Endothelial cell of umbilical vein (primary cell): ENCODE results near the gene WIPF3. TPM values are rescaled to one million over a fixed set of nuclear protein-coding genes. Genes with fewer than 3 reads are reported as not detected.

Experiments
- BruUV-seq: library from RNA; stranded (reverse); fragments of 400-500 nt; replicated peaks from 2 replicates; lab custom pipeline; 2021; lab: Mats Ljungman, UMichigan
- CTCF ChIA-PET: fragments of 300-600, 350-600 bp; sonication (Branson Sonifier 250); formaldehyde crosslinking; loops from one replicate; lab custom pipeline; 2021; ENCODE audit warnings: antibody characterized with exemption, inconsistent platforms; lab: Charles Lee
- POLR2A ChIA-PET: fragments of 300-600, 350-600 bp; sonication (Branson Sonifier 250); formaldehyde crosslinking; loops from one replicate; lab custom pipeline; 2021; ENCODE audit warnings: antibody characterized with exemption, inconsistent platforms; lab: Charles Lee
- DNase-seq: peaks from one replicate; pipeline ENCODE4 v3.0.0-alpha.2; 2011; ENCODE audit warnings: low read depth, low spot score
- FAIRE-seq: peaks from 2 replicates; lab custom pipeline; 2011; peaks lifted over from hg19 to GRCh38; lab: Jason Lieb, UNC
- H2AFZ ChIP-seq: 2 replicates; pipeline ENCODE4 v1.6.0; 2012; ENCODE audit warnings: low read depth, low read length, control low read depth, inconsistent platforms
- H3K27ac ChIP-seq: 2 replicates; pipeline ENCODE4 v1.5.1; 2011; ENCODE audit warnings: low read depth, mild to moderate bottlenecking, control low read depth, low read length, moderate library complexity; ENCODE audit not compliant: insufficient read depth
- H3K27me3 ChIP-seq, 2 experiments: 2 replicates each; pipeline versions ENCODE4 v1.6.0 to v1.6.1; 2011; ENCODE audit warnings: low read length in 2 of 2, mixed read lengths in 1 of 2; ENCODE audit not compliant: control insufficient read depth in 2 of 2, insufficient read depth in 2 of 2
- H3K36me3 ChIP-seq, 2 experiments: 2 replicates in 1 of 2; 3 replicates in 1 of 2; pipeline ENCODE4 v1.5.1; 2011; ENCODE audit warnings: low read length in 2 of 2, mild to moderate bottlenecking in 1 of 2, moderate library complexity in 1 of 2; ENCODE audit not compliant: control insufficient read depth in 2 of 2, insufficient read depth in 2 of 2; ENCODE audit errors: extremely low read depth in 1 of 2
- H3K4me1 ChIP-seq: 3 replicates; pipeline ENCODE4 v1.5.1; 2011; ENCODE audit warnings: mild to moderate bottlenecking, low read length; ENCODE audit not compliant: control insufficient read depth, insufficient read depth; ENCODE audit errors: extremely low read depth
- H3K4me2 ChIP-seq: 2 replicates; pipeline ENCODE4 v1.6.1; 2011; ENCODE audit warnings: low read length, control low read depth, mixed read lengths; ENCODE audit not compliant: insufficient read depth
- H3K4me3 ChIP-seq, 3 experiments: fragments of 200-600 bp in 1 of 3; sonication (generic), shearing (Covaris generic) in 1 of 3; replicated peaks in 1 of 3; 2 replicates each; pipeline ENCODE4 v1.5.1; 2011 to 2016; ENCODE audit warnings: control low read depth in 3 of 3, low read length in 3 of 3, mild to moderate bottlenecking in 2 of 3, inconsistent platforms in 1 of 3, low read depth in 1 of 3, moderate library complexity in 1 of 3; ENCODE audit not compliant: insufficient read depth in 1 of 3
- H3K79me2 ChIP-seq: 2 replicates; pipeline ENCODE4 v1.6.0; 2012; ENCODE audit warnings: low read length, inconsistent platforms; ENCODE audit not compliant: control insufficient read depth, insufficient read depth
- H3K9ac ChIP-seq: replicated peaks from 2 replicates; pipeline ENCODE3; 2011; ENCODE audit warnings: low read length, control low read depth; ENCODE audit not compliant: insufficient read depth; ENCODE audit errors: extremely low read depth
- H3K9me1 ChIP-seq: replicated peaks from 3 replicates; pipeline ENCODE4 v1.6.0; 2011; ENCODE audit warnings: mild to moderate bottlenecking, low read length; ENCODE audit not compliant: control insufficient read depth, insufficient read depth; ENCODE audit errors: extremely low read depth
- H3K9me3 ChIP-seq: replicated peaks from 2 replicates; pipeline ENCODE4 v1.5.1; 2012; ENCODE audit warnings: low read length, inconsistent platforms; ENCODE audit not compliant: control insufficient read depth, insufficient read depth
- H4K20me1 ChIP-seq: replicated peaks from 2 replicates; pipeline ENCODE3; 2011; ENCODE audit warnings: mild to moderate bottlenecking, low read length; ENCODE audit not compliant: control insufficient read depth, insufficient read depth; ENCODE audit errors: extremely low read depth
- CTCF ChIP-seq, 2 donors: IDR thresholded peaks; 1 replicate in 1 of 2; 2 replicates in 1 of 2; pipeline ENCODE4 v1.5.1; 2011; ENCODE audit warnings: low read length in 2 of 2, mild to moderate bottlenecking in 2 of 2, moderate library complexity in 2 of 2, control low read depth in 1 of 2, inconsistent platforms in 1 of 2, low read depth in 1 of 2; ENCODE audit not compliant: insufficient read depth in 1 of 2; ENCODE audit errors: extremely low read depth in 1 of 2
- EZH2 ChIP-seq: IDR thresholded peaks from 2 replicates; pipeline ENCODE4 v1.6.1; 2012; ENCODE audit warnings: borderline replicate concordance, low read depth, mild to moderate bottlenecking, moderate library complexity, low read length, inconsistent platforms; ENCODE audit not compliant: severe bottlenecking
- FOS ChIP-seq: IDR thresholded peaks from 2 replicates; pipeline ENCODE4 v1.6.1; 2011; ENCODE audit warnings: mild to moderate bottlenecking, low read length, moderate library complexity, borderline replicate concordance; ENCODE audit not compliant: insufficient read depth
- GATA2 ChIP-seq: IDR thresholded peaks from 2 replicates; pipeline ENCODE4 v1.7.0; 2011; ENCODE audit warnings: low read depth, mild to moderate bottlenecking, moderate library complexity, mixed read lengths, low read length; ENCODE audit not compliant: insufficient read length, insufficient read depth
- JUN ChIP-seq: IDR thresholded peaks from 2 replicates; pipeline ENCODE4 v1.6.1; 2011; ENCODE audit warnings: borderline replicate concordance, low read depth; ENCODE audit not compliant: insufficient read length, insufficient read depth
- MAX ChIP-seq: IDR thresholded peaks from 2 replicates; pipeline ENCODE4 v1.6.1; 2011; ENCODE audit not compliant: insufficient read depth, insufficient read length
- MYC ChIP-seq: IDR thresholded peaks from one replicate; pipeline ENCODE4 v1.6.1; 2011; ENCODE audit warnings: mild to moderate bottlenecking, low read depth, low read length
- POLR2A ChIP-seq: IDR thresholded peaks from 2 replicates; pipeline ENCODE4 v1.6.1; 2012; ENCODE audit warnings: low read depth, mild to moderate bottlenecking, control low read depth, low read length
- POLR2AphosphoS5 ChIP-seq: IDR thresholded peaks from 2 replicates; pipeline ENCODE4 v1.6.1; 2012; ENCODE audit warnings: low read depth, mild to moderate bottlenecking, control low read depth, low read length, moderate library complexity; ENCODE audit not compliant: insufficient read depth
- dilution Hi-C: fragments of 300-500 bp; cut with MboI; formaldehyde crosslinking; loops from one replicate; pipeline ENCODE4 v1.15.0; 2019; ENCODE audit warnings: low sequenced_read_pairs; ENCODE audit not compliant: extremely low pct_ligation_motif_present
- intact Hi-C: fragments of 100-400 bp; cut with micrococcal nuclease; formaldehyde crosslinking; loops from one replicate; pipeline ENCODE4 v1.10.0; 2022
- polyA plus RNA-seq, 4 experiments: library from polyadenylated mRNA; depleted of rRNA in 3 of 4; stranded (reverse) in 3 of 4; unstranded in 1 of 4; fragments of >200 nt; gene quantifications; 2 replicates each; pipeline versions ENCODE4 v1.2.1 to v1.2.3, GENCODE V29; 2011 to 2012; ENCODE audit warnings: missing spikeins in 1 of 4
- total RNA-seq: library from RNA; stranded (reverse); gene quantifications from 2 replicates; pipeline ENCODE4 v1.2.3, GENCODE V29; 2021

WIPF3 gene
- total and polyA plus RNA-seq, 2 donors (not counting 3 experiments of a cell fraction or from before 2014, with no cell fraction given): 0.01 to 0.35 TPM

- H3K4me2 ChIP-seq: no peak overlapping the region
- no peak overlapping the region for H3K9ac ChIP-seq
- TF ChIP-seq FOS (no peak), MYC (no peak), JUN (no peak)
- no peaks in the 10 kb centered on the region for H3K9me1 ChIP-seq
- no TSS peak for BruUV-seq
- FAIRE-seq (no peak), DNase-seq (no peak)
- ChIA-PET CTCF (interaction anchor here (0.6 to 1.7 kb wide), 4 partner anchors 13 to 284 kb away, joined by 3 to 8 read pairs (median 4); no protein-coding TSS in a partner anchor), POLR2A (no interaction called here)
- H3K36me3 ChIP-seq: peaks cover 6 to 18% of the 10 kb centered on the region in 2 experiments
- dilution Hi-C loops (no loop called here), intact Hi-C loops (no loop called here)
- H2AFZ ChIP-seq: no peak overlapping the region
- H3K27me3 ChIP-seq: no peaks in the 10 kb centered on the region
- H3K79me2 ChIP-seq: no peaks in the 10 kb centered on the region
- no peaks in the 10 kb centered on the region for H4K20me1 ChIP-seq
- no peaks in the 10 kb centered on the region for H3K9me3 ChIP-seq
- H3K4me1 ChIP-seq: no peaks in the 10 kb centered on the region
- no peak overlapping the region for H3K4me3 ChIP-seq
- H3K27ac ChIP-seq: no peak overlapping the region
These were observed 112.5 kb downstream of the WIPF3 start for GRCh38 chr7:29918850-29919249.

- TF ChIP-seq POLR2AphosphoS5 (no peak), GATA2 (no peak), CTCF (IDR thresholded peaks at IDR 0.05; ENCODE audit: extremely low read depth in 1 of 2, insufficient read depth in 1 of 2, low read depth in 1 of 2, low read length in 2 of 2) (no peak), JUN (no peak), POLR2A (no peak), FOS (no peak), EZH2 (no peak), MYC (no peak), MAX (no peak)
- Histone ChIP-seq H3K27ac (no peak overlapping the region), H3K9ac (no peak overlapping the region), H3K9me3 (no peaks in the 10 kb centered on the region), H2AFZ (no peak overlapping the region), H3K4me2 (no peak overlapping the region), H3K36me3 (peaks cover 6 to 24% of the 10 kb centered on the region in 2 experiments), H3K9me1 (no peaks in the 10 kb centered on the region), H3K27me3 (no peaks in the 10 kb centered on the region), H3K79me2 (no peaks in the 10 kb centered on the region), H3K4me1 (no peaks in the 10 kb centered on the region), H4K20me1 (no peaks in the 10 kb centered on the region), H3K4me3 (no peak overlapping the region)
- ChIA-PET CTCF (interaction anchor here (0.6 to 4.7 kb wide), 6 partner anchors 25 to 299 kb away, joined by 3 to 97 read pairs (median 17); no protein-coding TSS in a partner anchor), POLR2A (no interaction called here)
- no TSS peak for BruUV-seq
- no peak for FAIRE-seq
- no peak for DNase-seq
- dilution Hi-C loops: no loop called here
- intact Hi-C loops: loop anchor here (2.0 kb wide), 1 partner anchor 997 kb away; no protein-coding TSS in a partner anchor
These were observed 113.5 kb downstream of the WIPF3 start for GRCh38 chr7:29919790-29920189.
